Parathyroid adenoma (tissue), 2 donors: ENCODE results near the gene TCAP.

ENCODE experiments used
- H2AFZ ChIP-seq: fragments of 300-600 bp; sonication (generic); one replicate; pipeline ENCODE4 v1.7.0; 2017; ENCODE audit warnings: antibody characterized with exemption, mild to moderate bottlenecking
- H3K27ac ChIP-seq: fragments of 300-600 bp; sonication (generic); one replicate; pipeline ENCODE4 v1.7.0; 2017
- H3K27me3 ChIP-seq: fragments of 300-600 bp; sonication (generic); one replicate; pipeline ENCODE4 v1.7.0; 2017; ENCODE audit warnings: low read length; ENCODE audit not compliant: control insufficient read depth, insufficient read depth
- H3K36me3 ChIP-seq: fragments of 300-600 bp; sonication (generic); one replicate; pipeline ENCODE4 v1.7.0; 2017; ENCODE audit warnings: low read length; ENCODE audit not compliant: control insufficient read depth, insufficient read depth
- H3K4me1 ChIP-seq: fragments of 300-600 bp; sonication (generic); one replicate; pipeline ENCODE4 v1.7.0; 2017; ENCODE audit warnings: control low read depth
- H3K4me2 ChIP-seq: fragments of 300-600 bp; sonication (generic); one replicate; pipeline ENCODE4 v1.7.0; 2017; ENCODE audit warnings: low read length
- H3K4me3 ChIP-seq: fragments of 300-600 bp; sonication (generic); one replicate; pipeline ENCODE4 v1.7.0; 2017; ENCODE audit warnings: low read depth, low read length
- H3K79me2 ChIP-seq: fragments of 300-600 bp; sonication (generic); one replicate; pipeline ENCODE4 v1.7.0; 2017; ENCODE audit warnings: control low read depth
- H3K9ac ChIP-seq: fragments of 300-600 bp; sonication (generic); one replicate; pipeline ENCODE4 v1.7.0; 2017; ENCODE audit warnings: mild to moderate bottlenecking
- H3K9me3 ChIP-seq: fragments of 300-600 bp; sonication (generic); one replicate; pipeline ENCODE4 v1.7.0; 2017; ENCODE audit warnings: low read length; ENCODE audit not compliant: control insufficient read depth
- CTCF ChIP-seq: fragments of 300-600 bp; sonication (generic); IDR thresholded peaks from one replicate; pipeline ENCODE4 v1.7.0; 2017; ENCODE audit warnings: antibody characterized with exemption, mild to moderate bottlenecking
- donor health status: primary hyperparathyroidism.

Gene TCAP

GRCh38 chr17:39700148-39700987 lies 35.2 kb downstream of the TCAP start:
- no peaks in the 10 kb centered on the region for H3K27me3 ChIP-seq
- H3K4me3 ChIP-seq: peak overlapping the region; percentile 81

GRCh38 chr17:39701012-39701783 lies 36.0 kb downstream of the TCAP start:
- H3K27me3 ChIP-seq: no peaks in the 10 kb centered on the region
- H3K4me3 ChIP-seq: peak overlapping the region; percentile 81
- H3K79me2 ChIP-seq: no peaks in the 10 kb centered on the region
- peak overlapping the region; percentile 85 for H3K4me2 ChIP-seq
- no peak overlapping the region for H3K9ac ChIP-seq
- no peaks in the 10 kb centered on the region for H3K36me3 ChIP-seq
- no peaks in the 10 kb centered on the region for H3K9me3 ChIP-seq
- peak overlapping the region; percentile 81 for H2AFZ ChIP-seq
- peaks cover 27% of the 10 kb centered on the region for H3K4me1 ChIP-seq
- no peak for TF ChIP-seq CTCF
- peak overlapping the region; percentile 50 for H3K27ac ChIP-seq

More at GRCh38 chr17:39700148-39700987, 35.2 kb downstream of the TCAP start:
- H3K9ac ChIP-seq: peak overlapping the region; percentile 83
- H3K4me1 ChIP-seq: peaks cover 19% of the 10 kb centered on the region
- H3K9me3 ChIP-seq: no peaks in the 10 kb centered on the region
- no peaks in the 10 kb centered on the region for H3K79me2 ChIP-seq
- H3K27ac ChIP-seq: peak overlapping the region; percentile 50
- peak overlapping the region; percentile 85 for H3K4me2 ChIP-seq
- no peaks in the 10 kb centered on the region for H3K36me3 ChIP-seq
- peak overlapping the region; percentile 81 for H2AFZ ChIP-seq
- TF ChIP-seq CTCF: no peak

- H3K9ac ChIP-seq: no peak overlapping the region
Measured at GRCh38 chr17:39701784-39702422, 36.8 kb downstream of the TCAP start.

More at GRCh38 chr17:39701784-39702422, 36.8 kb downstream of the TCAP start:
- Histone ChIP-seq H3K79me2 (no peaks in the 10 kb centered on the region), H3K4me2 (no peak overlapping the region), H3K9me3 (no peaks in the 10 kb centered on the region), H3K4me1 (peaks cover 34% of the 10 kb centered on the region), H2AFZ (no peak overlapping the region), H3K27ac (peak overlapping the region; percentile 50), H3K27me3 (no peaks in the 10 kb centered on the region), H3K4me3 (no peak overlapping the region), H3K36me3 (no peaks in the 10 kb centered on the region)
- TF ChIP-seq CTCF: no peak
